ENCODE results near the gene CRACR2A.

CRACR2A gene

GRCh38 chr12:3592856-3593625 is 159.9 kb downstream of the CRACR2A start:
- DNase-seq = no peak

GRCh38 chr12:3589745-3590144 is 163.2 kb downstream of the CRACR2A start:
- no peak for DNase-seq

- DNase-seq = no peak
Measured at GRCh38 chr12:3587402-3588013, 165.4 kb downstream of the CRACR2A start.

GRCh38 chr12:3583656-3584334 is 169.1 kb downstream of the CRACR2A start:
- DNase-seq = no peak

- no peak for DNase-seq
Measured at GRCh38 chr12:3580094-3580749, 172.7 kb downstream of the CRACR2A start.

GRCh38 chr12:3579446-3580093 is 173.3 kb downstream of the CRACR2A start:
- DNase-seq = no peak

GRCh38 chr12:3578557-3578956 is 174.4 kb downstream of the CRACR2A start:
- DNase-seq = no peak

DNA sequence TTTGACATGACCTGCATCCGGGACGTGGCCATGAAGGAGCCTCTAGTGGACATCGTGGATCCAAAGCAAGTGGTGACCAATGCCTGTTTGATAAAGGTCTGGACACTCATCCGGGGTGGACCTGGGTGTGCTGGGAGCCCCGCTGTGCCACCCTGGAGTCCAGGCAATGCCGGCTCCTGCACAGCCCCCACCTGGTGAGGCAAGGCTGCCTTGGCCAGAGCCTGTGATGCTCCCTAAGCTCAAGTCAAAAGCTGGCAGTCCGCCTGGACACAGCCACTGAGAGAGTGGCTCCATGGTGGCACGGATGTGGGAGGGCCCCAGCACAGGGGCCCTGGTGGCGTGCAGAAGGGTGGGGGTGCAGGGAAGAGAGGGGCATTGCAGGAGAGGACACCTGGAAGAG is 176.0 kb downstream of the CRACR2A start:
- DNase-seq = no peak

- no peak for DNase-seq
Measured at GRCh38 chr12:3574986-3575385, 177.9 kb downstream of the CRACR2A start.

DNA sequence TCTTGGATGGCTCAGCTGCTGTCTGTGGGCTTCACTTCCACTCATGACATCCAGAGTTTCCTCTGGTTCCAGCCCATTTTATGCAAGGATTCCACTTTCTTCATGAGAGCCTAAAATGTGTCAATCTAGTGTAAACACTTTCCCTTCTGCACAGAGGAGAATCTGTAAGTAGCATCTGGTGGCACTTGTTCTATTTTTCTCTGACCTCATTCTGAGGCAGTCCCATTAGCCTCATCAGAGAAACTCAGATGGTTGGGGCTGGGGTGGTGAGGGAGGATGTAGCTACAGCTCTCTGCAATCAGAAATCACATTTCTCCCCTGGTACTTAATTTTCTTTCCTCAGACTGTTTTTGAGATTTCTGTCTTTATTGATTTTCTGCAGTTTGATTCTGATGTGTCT is 180.3 kb downstream of the CRACR2A start:
- DNase-seq = no peak

- no peak for DNase-seq
Measured at GRCh38 chr12:3571724-3572123, 181.2 kb downstream of the CRACR2A start.

GRCh38 chr12:3571323-3571722 is 181.6 kb downstream of the CRACR2A start:
- no peak for DNase-seq

DNA sequence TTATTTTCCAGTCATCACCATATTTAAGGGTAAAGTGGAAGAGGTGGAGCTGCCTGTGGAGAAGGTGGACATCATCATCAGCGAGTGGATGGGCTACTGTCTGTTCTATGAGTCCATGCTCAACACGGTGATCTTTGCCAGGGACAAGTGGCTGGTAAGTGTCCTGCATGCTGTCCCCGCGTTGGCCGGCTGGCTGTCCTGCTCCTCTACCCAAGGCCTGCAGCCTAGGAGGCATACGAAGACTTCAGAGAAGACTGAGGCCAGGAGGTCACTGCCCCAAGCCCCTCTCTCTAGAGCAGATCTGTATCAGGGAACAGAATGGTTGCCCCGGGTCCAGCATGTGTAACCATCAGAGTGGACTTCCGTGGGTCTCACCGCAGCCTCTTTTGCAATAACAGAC is 184.2 kb downstream of the CRACR2A start:
- no peak for DNase-seq

GRCh38 chr12:3565985-3566384 is 186.9 kb downstream of the CRACR2A start:
- no peak for DNase-seq
